Femur (tissue), 1 donor: ENCODE data around the gene TRAPPC4.
"Not testable (repeated sequence)": the region's sequence is repeated elsewhere in the genome, so short reads cannot be mapped to it uniquely, and the experiment has no call there.

Source experiments
- DNase-seq: peaks from one replicate; pipeline ENCODE4 v3.0.0-alpha.2; 2017

TRAPPC4 gene

GRCh38 chr11:119014209-119014924 is 4.2 kb upstream of the TRAPPC4 start:
- DNase-seq, result no peak

- DNase-seq, result no peak
Observed at GRCh38 chr11:119015054-119015611, 3.4 kb upstream of the TRAPPC4 start.

DNA sequence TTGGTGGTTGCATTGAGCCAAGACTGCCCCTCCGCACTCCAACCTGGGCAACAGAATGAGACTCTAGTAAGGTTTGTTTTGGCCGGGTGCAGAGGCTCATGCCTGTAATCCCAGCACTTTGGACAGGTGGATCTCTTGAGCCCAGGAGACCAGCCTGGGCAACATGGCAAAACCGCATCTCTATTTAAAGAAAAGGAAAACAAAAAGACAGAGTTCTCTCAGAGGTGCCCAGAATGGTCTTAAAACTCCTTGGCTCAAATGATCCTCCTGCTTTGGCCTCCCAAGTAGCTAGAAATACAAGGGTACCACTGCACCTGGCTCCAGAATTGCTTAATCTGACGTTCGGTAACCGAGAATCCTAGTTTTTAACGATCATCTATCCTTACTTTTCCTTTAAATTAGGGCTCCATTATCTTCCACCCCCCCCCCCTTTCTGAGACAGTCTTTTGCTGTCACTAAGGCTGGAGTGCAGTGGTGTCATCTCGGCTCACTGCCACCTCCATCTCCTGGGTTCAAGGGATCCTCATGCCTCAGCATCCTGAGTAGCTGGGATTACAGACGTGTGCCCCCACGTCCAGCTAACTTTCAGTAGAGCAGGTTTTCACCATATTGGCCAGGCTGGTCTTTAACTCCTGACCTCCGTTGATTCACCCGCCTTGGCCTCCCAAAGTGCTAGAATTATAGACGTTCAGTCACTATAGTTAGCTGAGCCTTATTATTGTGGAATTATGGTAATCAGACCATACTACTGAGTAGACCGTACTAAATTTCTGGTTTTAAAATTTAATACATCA is 2.2 kb upstream of the TRAPPC4 start:
- DNase-seq, result no peak

DNA sequence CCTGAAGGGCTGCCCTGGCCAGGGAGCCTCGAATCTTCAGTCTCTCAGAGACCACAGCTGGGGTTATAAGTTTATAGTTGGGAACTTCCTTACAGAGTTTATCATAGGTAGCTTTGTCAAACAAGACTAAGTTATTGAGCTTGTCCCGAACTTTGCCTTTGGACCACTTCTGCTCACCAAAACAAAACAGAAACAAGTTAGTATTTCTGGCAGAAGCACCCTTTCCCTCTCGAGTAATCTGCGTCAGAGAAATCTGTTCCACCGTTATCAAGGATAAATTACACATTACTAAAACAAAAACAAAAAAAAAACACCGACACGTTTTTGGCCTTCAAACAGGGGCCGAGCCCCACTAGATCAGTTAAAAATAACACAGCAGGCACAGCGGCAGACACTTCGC is 1.2 kb upstream of the TRAPPC4 start:
- DNase-seq, result not testable (repeated sequence)

GRCh38 chr11:119019996-119020395 is 1.4 kb downstream of the TRAPPC4 start:
- no peak for DNase-seq

- no peak for DNase-seq
Observed at GRCh38 chr11:119021631-119022030, 3.1 kb downstream of the TRAPPC4 start.

GRCh38 chr11:119023741-119024140 is 5.2 kb downstream of the TRAPPC4 start:
- DNase-seq, result no peak

- no peak for DNase-seq
Observed at GRCh38 chr11:119024430-119025098, 6.0 kb downstream of the TRAPPC4 start.

- DNase-seq, result no peak
Observed at GRCh38 chr11:119025099-119025473, 6.5 kb downstream of the TRAPPC4 start.

- no peak for DNase-seq
Observed at GRCh38 chr11:119025541-119025940, 7.0 kb downstream of the TRAPPC4 start.

GRCh38 chr11:119025978-119026766 is 7.6 kb downstream of the TRAPPC4 start:
- DNase-seq, result no peak

- no peak for DNase-seq
Observed at GRCh38 chr11:119026970-119027369, 8.4 kb downstream of the TRAPPC4 start.

DNA sequence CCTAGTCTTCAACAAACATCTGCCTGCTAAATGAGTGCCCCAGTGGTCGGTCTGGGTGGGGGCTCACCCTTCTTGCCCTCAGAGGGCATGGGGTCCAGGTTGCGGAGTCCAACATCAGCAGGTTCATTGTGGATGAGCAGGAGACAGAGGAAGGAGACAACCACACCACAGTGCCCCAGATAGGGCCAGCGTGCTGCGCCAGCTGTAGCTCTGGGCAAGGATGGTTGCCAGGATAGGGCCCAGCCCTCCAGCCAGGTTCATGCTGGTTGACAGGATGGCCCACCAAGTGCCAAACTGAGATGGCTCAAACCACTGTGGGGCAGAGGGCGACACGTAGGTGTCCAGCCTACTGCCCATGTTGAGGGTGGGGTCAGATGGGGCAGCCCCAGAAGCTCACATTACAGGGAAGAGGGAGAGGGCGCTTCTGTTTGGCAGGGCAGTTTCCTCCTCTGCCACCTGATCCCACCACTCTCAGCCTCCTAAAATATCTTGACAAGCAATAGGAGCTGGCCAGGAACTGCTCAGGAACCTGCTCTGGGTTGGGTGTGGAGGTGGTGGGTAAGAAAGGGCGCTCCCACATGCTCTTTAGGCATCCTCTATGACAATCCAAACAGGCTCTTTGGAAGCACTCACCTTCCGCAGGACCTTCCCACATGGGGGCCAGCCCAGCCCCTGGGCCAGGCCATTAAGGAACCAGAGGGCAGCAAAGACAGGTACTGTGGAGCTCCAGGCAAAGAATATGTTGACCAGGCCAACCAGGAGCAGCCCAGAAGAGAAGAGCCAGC is 9.2 kb downstream of the TRAPPC4 start:
- DNase-seq, result no peak

- no peak for DNase-seq
Observed at GRCh38 chr11:119028346-119029068, 9.9 kb downstream of the TRAPPC4 start.

DNA sequence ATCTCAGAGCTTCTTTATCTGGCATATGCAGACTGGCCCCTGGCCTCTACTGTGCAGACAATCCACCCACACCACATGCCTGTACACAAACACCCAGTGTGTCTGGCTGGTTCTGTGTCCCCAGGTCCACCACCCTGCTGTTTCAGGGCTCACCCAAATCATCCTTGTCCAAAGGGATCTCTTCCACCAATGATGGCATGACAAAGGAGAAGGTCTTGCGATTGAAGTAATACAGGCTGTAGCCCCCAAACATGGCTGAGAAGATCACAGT is 10.4 kb downstream of the TRAPPC4 start:
- no peak for DNase-seq

- DNase-seq, result peak; percentile 41
Observed at GRCh38 chr11:119029340-119030028, 10.9 kb downstream of the TRAPPC4 start.

DNA sequence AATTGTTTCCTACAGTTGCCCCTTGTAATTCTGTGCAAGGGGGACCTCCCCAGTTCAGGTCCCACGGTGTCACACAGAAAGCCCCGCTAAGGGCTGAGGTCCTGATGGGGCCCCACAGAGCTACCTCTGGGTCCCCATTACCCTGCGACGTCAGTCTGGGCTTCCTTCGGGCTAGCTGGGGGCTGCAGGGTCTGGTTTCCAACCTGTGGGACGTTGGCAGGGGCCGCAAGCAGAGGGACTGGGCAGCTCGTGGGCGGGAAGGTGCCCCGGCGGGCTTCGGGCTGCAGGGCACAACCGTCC is 11.4 kb downstream of the TRAPPC4 start:
- no peak for DNase-seq

- peak; percentile 97 for DNase-seq
Observed at GRCh38 chr11:119030329-119031047, 11.9 kb downstream of the TRAPPC4 start, which contains the start of gene SLC37A4. TSS of gene SLC37A4 (minus strand) at chr11:119030877.

- no peak for DNase-seq
Observed at GRCh38 chr11:119031912-119032280, 13.3 kb downstream of the TRAPPC4 start.

- DNase-seq, result not testable (repeated sequence)
Observed at GRCh38 chr11:119033421-119033820, 14.9 kb downstream of the TRAPPC4 start.
